ENCODE data around the gene MACROD2. TPM values are rescaled to one million over a fixed set of nuclear protein-coding genes. Genes with fewer than 3 reads are reported as not detected.
"Not testable (repeated sequence)": the region's sequence is repeated elsewhere in the genome, so short reads cannot be mapped to it uniquely, and the experiment has no call there.

The MACROD2 gene
- total RNA-seq, 4 donors from 2014 or later = 2.1 to 28.1 (median 12.6) TPM

DNA sequence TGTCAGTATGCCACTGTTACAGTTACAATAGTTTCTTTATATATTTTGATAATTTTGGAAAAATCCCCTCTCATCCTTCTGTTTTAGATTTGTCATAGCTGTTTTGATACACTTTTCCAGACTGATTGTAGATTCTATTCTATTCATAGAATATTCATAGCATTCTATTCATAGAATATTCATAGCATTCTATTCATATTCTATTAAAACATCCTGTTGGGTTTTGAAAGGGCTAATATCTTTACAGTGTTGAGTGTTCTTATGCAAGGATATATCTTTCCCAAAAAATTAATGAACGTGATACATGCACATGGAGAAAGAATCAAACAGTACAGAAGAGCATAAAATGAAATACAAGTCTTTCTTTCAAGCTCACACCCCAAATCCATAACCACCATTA, 38.0 kb downstream of the MACROD2 start:
- TF ChIP-seq, protein P1, sequence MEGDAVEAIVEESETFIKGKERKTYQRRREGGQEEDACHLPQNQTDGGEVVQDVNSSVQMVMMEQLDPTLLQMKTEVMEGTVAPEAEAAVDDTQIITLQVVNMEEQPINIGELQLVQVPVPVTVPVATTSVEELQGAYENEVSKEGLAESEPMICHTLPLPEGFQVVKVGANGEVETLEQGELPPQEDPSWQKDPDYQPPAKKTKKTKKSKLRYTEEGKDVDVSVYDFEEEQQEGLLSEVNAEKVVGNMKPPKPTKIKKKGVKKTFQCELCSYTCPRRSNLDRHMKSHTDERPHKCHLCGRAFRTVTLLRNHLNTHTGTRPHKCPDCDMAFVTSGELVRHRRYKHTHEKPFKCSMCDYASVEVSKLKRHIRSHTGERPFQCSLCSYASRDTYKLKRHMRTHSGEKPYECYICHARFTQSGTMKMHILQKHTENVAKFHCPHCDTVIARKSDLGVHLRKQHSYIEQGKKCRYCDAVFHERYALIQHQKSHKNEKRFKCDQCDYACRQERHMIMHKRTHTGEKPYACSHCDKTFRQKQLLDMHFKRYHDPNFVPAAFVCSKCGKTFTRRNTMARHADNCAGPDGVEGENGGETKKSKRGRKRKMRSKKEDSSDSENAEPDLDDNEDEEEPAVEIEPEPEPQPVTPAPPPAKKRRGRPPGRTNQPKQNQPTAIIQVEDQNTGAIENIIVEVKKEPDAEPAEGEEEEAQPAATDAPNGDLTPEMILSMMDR (IDR thresholded peaks at IDR 0.05) = no peak
- no peak for TF ChIP-seq POLR2A (IDR thresholded peaks at IDR 0.05)
- DNase-seq = no peak
- Histone ChIP-seq H3K4me1 (no peaks in the 10 kb centered on the region), H3K4me3 (no peak overlapping the region), H3K27me3 (no peaks in the 10 kb centered on the region), H3K36me3 (no peaks in the 10 kb centered on the region), H3K27ac (no peak overlapping the region), H3K9me3 (no peaks in the 10 kb centered on the region)
- intact Hi-C loops (cut with DNase I; ENCODE audit: low total_unique reads) = no loop called here

DNA sequence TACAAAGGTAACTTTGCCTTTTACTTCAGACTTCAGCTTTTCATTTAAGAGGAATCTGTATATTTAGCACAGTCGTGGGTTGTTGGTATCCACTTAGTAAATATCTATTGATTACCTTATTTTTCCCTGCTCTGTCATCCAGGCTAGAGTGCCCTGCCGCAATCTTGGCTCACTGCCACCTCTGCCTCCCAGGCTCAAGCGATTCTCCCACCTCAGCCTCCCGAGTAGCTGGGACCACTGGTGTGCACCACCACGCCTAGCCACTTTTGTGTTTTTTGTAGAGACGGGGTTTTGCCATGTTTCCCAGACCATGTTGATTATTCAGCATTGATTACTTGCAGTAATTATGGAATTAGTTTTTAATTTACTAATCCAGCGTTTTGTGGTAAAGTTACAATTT, 41.3 kb downstream of the MACROD2 start:
- intact Hi-C loops (cut with DNase I; ENCODE audit: low total_unique reads) = no loop called here
- Histone ChIP-seq H3K27ac (no peak overlapping the region), H3K9me3 (no peaks in the 10 kb centered on the region), H3K27me3 (no peaks in the 10 kb centered on the region), H3K36me3 (no peaks in the 10 kb centered on the region), H3K4me3 (no peak overlapping the region), H3K4me1 (no peaks in the 10 kb centered on the region)
- no peak for DNase-seq
- TF ChIP-seq, protein P1 (IDR thresholded peaks at IDR 0.05) = no peak
- TF ChIP-seq POLR2A (IDR thresholded peaks at IDR 0.05) = no peak

DNA sequence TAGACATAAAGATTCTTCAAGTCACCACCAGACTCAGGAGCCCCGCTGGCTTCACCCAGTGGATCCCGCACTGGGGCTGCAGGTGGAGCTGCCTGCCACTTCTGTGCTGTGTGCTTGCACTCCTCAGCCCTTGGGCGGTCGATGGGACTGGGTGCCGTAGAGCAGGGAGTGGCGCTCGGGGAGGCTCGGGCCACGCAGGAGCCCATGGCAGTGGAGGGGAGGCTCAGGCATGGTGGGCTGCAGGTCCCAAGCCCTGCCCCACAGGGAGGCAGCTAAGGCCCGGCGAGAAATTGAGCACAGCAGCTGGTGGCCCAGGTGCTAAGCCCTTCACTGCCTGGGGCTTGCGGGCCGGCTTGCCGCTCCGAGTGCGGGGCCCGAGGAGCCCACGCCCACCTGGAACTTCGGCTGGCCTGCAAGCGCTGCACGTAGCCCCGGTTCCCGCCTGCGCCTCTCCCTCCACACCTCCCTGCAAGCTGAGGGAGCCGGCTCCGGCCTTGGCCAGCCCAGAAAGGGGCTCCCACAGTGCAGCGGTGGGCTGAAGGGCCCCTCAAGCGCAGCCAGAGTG, 49.5 kb downstream of the MACROD2 start:
- H3K9me3 ChIP-seq; H3K27me3 ChIP-seq; H3K4me3 ChIP-seq; H3K27ac ChIP-seq; H3K36me3 ChIP-seq; DNase-seq; H3K4me1 ChIP-seq; intact Hi-C loops (cut with DNase I; ENCODE audit: low total_unique reads): not testable (repeated sequence)

DNA sequence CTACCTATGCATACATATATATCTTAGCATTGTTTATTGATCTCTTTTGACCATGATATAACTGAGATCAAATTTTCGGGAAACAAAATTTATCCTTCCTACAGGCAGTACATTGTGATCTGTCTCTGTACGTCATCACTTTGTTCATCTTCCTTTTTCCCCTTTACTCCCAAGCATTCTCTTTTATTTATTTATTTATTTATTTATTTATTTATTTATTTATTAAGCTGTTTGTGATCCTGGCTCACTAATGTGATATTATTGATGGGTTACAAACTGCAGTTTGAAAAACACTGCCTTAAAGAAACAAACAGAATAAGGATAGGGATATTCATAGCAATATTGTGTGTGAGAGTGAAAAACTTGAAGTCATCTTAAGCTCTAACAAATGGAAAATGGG, 51.2 kb downstream of the MACROD2 start:
- DNase-seq = no peak
- Histone ChIP-seq H3K27me3 (no peaks in the 10 kb centered on the region), H3K27ac (no peak overlapping the region), H3K4me1 (no peaks in the 10 kb centered on the region), H3K4me3 (no peak overlapping the region), H3K36me3 (no peaks in the 10 kb centered on the region), H3K9me3 (no peaks in the 10 kb centered on the region)
- intact Hi-C loops (cut with DNase I; ENCODE audit: low total_unique reads) = no loop called here
- TF ChIP-seq, protein P1 (IDR thresholded peaks at IDR 0.05) = no peak
- TF ChIP-seq POLR2A (IDR thresholded peaks at IDR 0.05) = no peak

DNA sequence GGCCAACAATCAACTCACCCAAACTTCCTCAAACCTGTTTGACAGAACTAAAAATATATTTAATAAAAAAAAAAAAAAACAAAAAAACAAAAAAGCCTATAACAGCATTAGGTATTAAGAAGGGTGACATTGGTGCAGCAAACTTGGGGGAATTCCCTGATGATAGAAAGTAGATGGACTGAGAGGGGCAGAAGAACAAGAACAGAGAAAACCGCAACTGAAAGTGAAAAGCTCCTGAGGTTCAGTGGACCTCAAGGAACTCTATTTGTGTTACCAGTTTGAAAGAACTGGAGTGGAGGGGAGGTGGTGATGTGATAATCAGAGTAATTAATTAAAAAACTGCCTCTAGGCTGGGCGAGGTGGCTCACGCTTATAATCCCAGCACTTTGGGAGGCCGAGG, 53.8 kb downstream of the MACROD2 start:
- intact Hi-C loops (cut with DNase I; ENCODE audit: low total_unique reads) = no loop called here
- no peak for TF ChIP-seq POLR2A (IDR thresholded peaks at IDR 0.05)
- TF ChIP-seq, protein P1 (IDR thresholded peaks at IDR 0.05) = no peak
- no peak overlapping the region for H3K4me3 ChIP-seq
- no peak for DNase-seq
- no peak overlapping the region for H3K27ac ChIP-seq
- no peaks in the 10 kb centered on the region for H3K9me3 ChIP-seq
- H3K4me1 ChIP-seq = no peaks in the 10 kb centered on the region
- no peaks in the 10 kb centered on the region for H3K27me3 ChIP-seq
- H3K36me3 ChIP-seq = no peaks in the 10 kb centered on the region

DNA sequence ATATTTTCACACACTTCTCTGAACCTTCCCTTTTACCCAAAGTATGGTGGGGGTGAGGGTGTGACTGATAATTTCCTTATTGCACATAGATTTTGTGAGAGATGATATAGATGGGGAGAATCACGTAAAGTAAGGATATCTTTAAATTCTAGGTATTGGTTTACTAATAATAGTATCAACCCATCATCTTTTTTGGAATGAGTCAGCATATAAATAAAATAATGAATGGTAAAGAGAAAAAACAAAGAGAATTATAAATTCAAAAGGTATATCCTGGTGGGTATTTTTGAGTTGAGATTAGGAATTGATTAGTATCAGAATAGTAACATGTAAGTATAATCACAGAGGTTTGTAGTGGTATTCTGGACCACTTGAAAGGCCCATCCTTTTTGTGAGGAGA, 56.1 kb downstream of the MACROD2 start:
- intact Hi-C loops (cut with DNase I; ENCODE audit: low total_unique reads) = loop anchor here (5.0 kb wide), 1 partner anchor 229 kb away; no protein-coding TSS in a partner anchor
- H3K9me3 ChIP-seq = no peaks in the 10 kb centered on the region
- TF ChIP-seq POLR2A (IDR thresholded peaks at IDR 0.05) = no peak
- TF ChIP-seq, protein P1 (IDR thresholded peaks at IDR 0.05) = no peak
- no peaks in the 10 kb centered on the region for H3K27me3 ChIP-seq
- H3K4me1 ChIP-seq = no peaks in the 10 kb centered on the region
- no peak overlapping the region for H3K4me3 ChIP-seq
- DNase-seq = no peak
- H3K27ac ChIP-seq = no peak overlapping the region
- H3K36me3 ChIP-seq = no peaks in the 10 kb centered on the region

Measured in uterus (tissue), 4 donors.